SK-N-SH treated with all-trans-retinoic acid at 6 μM for 48 hours (cell line): Measurements from ENCODE around the gene DNASE2B.

Experiments
- ATAC-seq: fragments of 200-7000 bp; cut with Tn5 transposase; 3 replicates; pipeline ENCODE4 v1.9.1; 2020; ENCODE audit warnings: mild to moderate bottlenecking, moderate library complexity
- ARNTL ChIP-seq: fragments of 450-650 bp; formaldehyde crosslinking; IDR thresholded peaks from 2 replicates; pipeline ENCODE4 v1.5.0; 2020; ENCODE audit warnings: low read depth, mild to moderate bottlenecking, moderate library complexity, borderline replicate concordance
- BACH2 ChIP-seq: fragments of 250-450 bp; sonication (Bioruptor Pico); IDR thresholded peaks from 2 replicates; pipeline ENCODE4 v1.9.0; 2021; ENCODE audit warnings: mild to moderate bottlenecking, borderline replicate concordance
- CREB5 ChIP-seq: fragments of 250-450 bp; sonication (Bioruptor Pico); IDR thresholded peaks from 2 replicates; pipeline ENCODE4 v1.5.1; 2020; ENCODE audit warnings: low read depth, mild to moderate bottlenecking, moderate library complexity
- CSRNP3 ChIP-seq: fragments of 250-450 bp; sonication (Bioruptor Pico); IDR thresholded peaks from 2 replicates; pipeline ENCODE4 v1.5.1; 2021; ENCODE audit warnings: mild to moderate bottlenecking, moderate library complexity
- ESRRG ChIP-seq: fragments of 250-450 bp; sonication (Bioruptor Pico); IDR thresholded peaks from 2 replicates; pipeline ENCODE4 v1.6.1; 2021; ENCODE audit warnings: mild to moderate bottlenecking
- GLIS3 ChIP-seq: fragments of 250-450 bp; sonication (Bioruptor Pico); IDR thresholded peaks from 2 replicates; pipeline ENCODE4 v1.5.0; 2020; ENCODE audit warnings: mild to moderate bottlenecking, moderate library complexity
- ISL1 ChIP-seq: fragments of 250-450 bp; sonication (Bioruptor Pico); IDR thresholded peaks from 2 replicates; pipeline ENCODE4 v2.1.2; 2022; ENCODE audit warnings: mild to moderate bottlenecking, moderate library complexity
- OSR1 ChIP-seq: fragments of 250-450 bp; sonication (Bioruptor Pico); IDR thresholded peaks from 2 replicates; pipeline ENCODE4 v1.8.0; 2022; ENCODE audit warnings: moderate library complexity, mild to moderate bottlenecking, inconsistent platforms
- POU6F1 ChIP-seq: fragments of 250-450 bp; sonication (Bioruptor Pico); IDR thresholded peaks from 2 replicates; pipeline ENCODE4 v1.8.0; 2021; ENCODE audit warnings: low read depth, mild to moderate bottlenecking, moderate library complexity, borderline replicate concordance
- PPARA ChIP-seq: fragments of 250-450 bp; sonication (Bioruptor Pico); IDR thresholded peaks from 2 replicates; pipeline ENCODE4 v1.5.0; 2020; ENCODE audit warnings: mild to moderate bottlenecking, borderline replicate concordance
- RARB ChIP-seq: fragments of 250-450 bp; sonication (Bioruptor Pico); IDR thresholded peaks from 2 replicates; pipeline ENCODE4 v1.8.0; 2021; ENCODE audit warnings: mild to moderate bottlenecking, moderate library complexity
- SNAI2 ChIP-seq: fragments of 250-450 bp; sonication (Bioruptor Pico); IDR thresholded peaks from 2 replicates; pipeline ENCODE4 v1.5.0; 2020; ENCODE audit warnings: mild to moderate bottlenecking, moderate library complexity
- TCF4 ChIP-seq: fragments of 250-450 bp; sonication (Bioruptor Pico); IDR thresholded peaks from 2 replicates; pipeline ENCODE4 v1.8.0; 2021; ENCODE audit warnings: mild to moderate bottlenecking, moderate library complexity, borderline replicate concordance
- TOX ChIP-seq: fragments of 250-450 bp; sonication (Bioruptor Pico); IDR thresholded peaks from 2 replicates; pipeline ENCODE4 v1.8.0; 2021; ENCODE audit warnings: mild to moderate bottlenecking, moderate library complexity, borderline replicate concordance
- TSHZ2 ChIP-seq: fragments of 250-450 bp; sonication (Bioruptor Pico); IDR thresholded peaks from 2 replicates; pipeline ENCODE4 v1.5.0; 2020; ENCODE audit warnings: mild to moderate bottlenecking, moderate library complexity
- ZC3H10 ChIP-seq: fragments of 250-450 bp; sonication (Bioruptor Pico); IDR thresholded peaks from 2 replicates; pipeline ENCODE4 v1.5.1; 2021; ENCODE audit warnings: mild to moderate bottlenecking, moderate library complexity
- ZFP3 ChIP-seq: fragments of 250-450 bp; sonication (Bioruptor Pico); IDR thresholded peaks from 2 replicates; pipeline ENCODE4 v1.5.0; 2020; ENCODE audit warnings: mild to moderate bottlenecking, moderate library complexity
- ZFP30 ChIP-seq: fragments of 450-650 bp; formaldehyde crosslinking; IDR thresholded peaks from 2 replicates; pipeline ENCODE4 v1.5.0; 2022; ENCODE audit warnings: mild to moderate bottlenecking, moderate library complexity
- ZNF565 ChIP-seq: fragments of 450-650 bp; formaldehyde crosslinking; conservative IDR thresholded peaks from 2 replicates; pipeline ENCODE4 v1.5.0; 2020; ENCODE audit warnings: low read depth, mild to moderate bottlenecking, moderate library complexity
- ZNF70 ChIP-seq: fragments of 450-650 bp; formaldehyde crosslinking; IDR thresholded peaks from 2 replicates; pipeline ENCODE4 v1.5.0; 2020; ENCODE audit warnings: mild to moderate bottlenecking, moderate library complexity
- ZNF8 ChIP-seq: fragments of 450-650 bp; formaldehyde crosslinking; IDR thresholded peaks from 2 replicates; pipeline ENCODE4 v1.5.0; 2020; ENCODE audit warnings: mild to moderate bottlenecking, moderate library complexity

The DNASE2B gene

GRCh38 chr1:84376000-84376910 is 22.0 kb upstream of the DNASE2B start:
- TF ChIP-seq ESRRG (CRISPR knock-in tag) (no peak), ISL1 (no peak), GLIS3 (CRISPR knock-in tag) (no peak), ZNF70 (CRISPR knock-in tag) (no peak), TOX (CRISPR knock-in tag) (no peak), POU6F1 (CRISPR knock-in tag) (no peak), ZC3H10 (no peak), ZFP3 (CRISPR knock-in tag) (no peak), SNAI2 (CRISPR knock-in tag) (no peak)
- ATAC-seq: peak; percentile 15; the same call in 2 of the 3 replicates

- peak; percentile 90 for ATAC-seq
Measured at GRCh38 chr1:84377480-84378095, 20.7 kb upstream of the DNASE2B start.

GRCh38 chr1:84379138-84379916 is 19.0 kb upstream of the DNASE2B start:
- no peak for ATAC-seq
- no peak for TF ChIP-seq ESRRG (CRISPR knock-in tag)
- no peak for TF ChIP-seq ZNF70 (CRISPR knock-in tag)
- no peak for TF ChIP-seq TSHZ2
- TF ChIP-seq TOX (CRISPR knock-in tag): no peak
- no peak for TF ChIP-seq TCF4
- no peak for TF ChIP-seq RARB (CRISPR knock-in tag)
- TF ChIP-seq OSR1 (CRISPR knock-in tag): no peak
- no peak for TF ChIP-seq PPARA (CRISPR knock-in tag)
- TF ChIP-seq CSRNP3 (CRISPR knock-in tag): no peak
- no peak for TF ChIP-seq ZC3H10
- no peak for TF ChIP-seq ARNTL
- TF ChIP-seq ZNF565: no peak
- TF ChIP-seq SNAI2 (CRISPR knock-in tag): no peak
- TF ChIP-seq ISL1: no peak
- TF ChIP-seq ZFP30 (CRISPR knock-in tag): no peak

More at GRCh38 chr1:84377480-84378095, 20.7 kb upstream of the DNASE2B start:
- TF ChIP-seq ZNF8 (no peak), CREB5 (CRISPR knock-in tag) (peak; percentile 79), BACH2 (CRISPR knock-in tag) (no peak), ISL1 (peak; percentile 76), SNAI2 (CRISPR knock-in tag) (peak; percentile 45; the same call in 1 of the 2 replicates)
